GM18511 (cell line): ENCODE measurements around the gene DCLK1.
"Not testable (repeated sequence)": the region's sequence is repeated elsewhere in the genome, so short reads cannot be mapped to it uniquely, and the experiment has no call there.

Source experiments
- ATAC-seq: cut with Tn5 transposase; IDR thresholded peaks from one replicate; pipeline ENCODE4 v1.9.1; 2021; ENCODE audit warnings: mild to moderate bottlenecking, moderate library complexity; ENCODE audit not compliant: unreplicated experiment

The DCLK1 gene

DNA sequence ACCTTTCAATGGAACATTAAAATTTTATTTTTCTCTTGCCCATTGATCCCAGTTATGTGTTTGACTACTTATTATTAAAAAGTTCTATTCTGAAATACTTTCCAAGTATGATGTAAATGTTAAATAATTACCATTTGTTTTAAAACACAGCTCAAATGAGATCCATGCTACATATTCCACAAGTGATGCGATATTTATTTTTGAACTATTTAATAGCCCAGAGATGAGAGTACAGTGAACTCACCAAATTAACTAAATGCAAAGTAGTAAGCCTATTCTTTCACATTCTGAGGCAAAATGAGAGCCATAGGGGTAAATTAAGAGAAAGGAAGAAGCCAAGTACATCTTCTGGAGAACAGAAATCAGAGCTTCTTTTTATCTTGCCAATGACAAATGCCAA lies 1.2 kb upstream of the DCLK1 start:
- no peak for ATAC-seq

- no peak for ATAC-seq
Measured at GRCh38 chr13:36131931-36132297, 732 bp upstream of the DCLK1 start.

GRCh38 chr13:36130552-36131221 lies 495 bp downstream of the DCLK1 start:
- ATAC-seq: no peak

GRCh38 chr13:36130193-36130551 lies 1.0 kb downstream of the DCLK1 start:
- no peak for ATAC-seq

DNA sequence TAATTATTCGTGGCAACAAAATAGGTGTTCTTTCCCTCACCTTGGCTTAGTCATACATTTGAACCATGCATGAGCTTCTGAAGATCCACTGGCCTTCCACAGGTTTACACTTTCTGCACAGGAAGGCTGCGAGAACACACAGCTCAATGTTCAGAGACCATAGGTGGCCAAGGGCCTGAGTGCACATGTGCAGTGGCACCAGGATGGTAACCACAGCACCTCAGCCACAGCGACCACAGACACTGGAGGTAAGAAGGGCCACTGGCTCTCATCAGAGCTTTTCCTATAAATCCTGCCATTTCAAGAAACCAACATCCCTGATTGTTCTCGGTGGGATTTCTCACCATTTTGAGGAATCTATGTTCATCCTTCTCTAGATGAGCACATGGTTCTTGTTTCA lies 1.6 kb downstream of the DCLK1 start:
- ATAC-seq: no peak

- ATAC-seq: no peak
Measured at GRCh38 chr13:36126491-36126890, 4.7 kb downstream of the DCLK1 start.

DNA sequence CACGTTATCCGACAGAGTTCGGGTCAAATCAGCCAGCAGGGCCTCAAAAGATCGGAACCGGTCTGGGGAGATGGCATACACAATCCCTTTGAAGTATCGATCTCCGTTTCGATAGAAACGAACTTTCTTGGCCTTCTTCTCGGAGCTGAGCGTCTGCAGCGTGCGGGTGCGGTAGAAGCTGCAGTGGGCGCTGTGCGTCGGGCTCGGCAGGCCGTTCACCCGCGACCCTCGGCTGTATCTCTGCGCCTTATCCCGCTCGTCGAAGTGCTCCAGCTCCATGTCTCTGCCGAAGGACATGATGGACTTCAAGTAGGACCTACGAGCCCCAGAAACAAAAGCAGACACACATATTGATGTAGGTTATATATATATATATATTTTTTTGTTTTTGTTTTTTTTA lies 5.3 kb downstream of the DCLK1 start:
- no peak for ATAC-seq

DNA sequence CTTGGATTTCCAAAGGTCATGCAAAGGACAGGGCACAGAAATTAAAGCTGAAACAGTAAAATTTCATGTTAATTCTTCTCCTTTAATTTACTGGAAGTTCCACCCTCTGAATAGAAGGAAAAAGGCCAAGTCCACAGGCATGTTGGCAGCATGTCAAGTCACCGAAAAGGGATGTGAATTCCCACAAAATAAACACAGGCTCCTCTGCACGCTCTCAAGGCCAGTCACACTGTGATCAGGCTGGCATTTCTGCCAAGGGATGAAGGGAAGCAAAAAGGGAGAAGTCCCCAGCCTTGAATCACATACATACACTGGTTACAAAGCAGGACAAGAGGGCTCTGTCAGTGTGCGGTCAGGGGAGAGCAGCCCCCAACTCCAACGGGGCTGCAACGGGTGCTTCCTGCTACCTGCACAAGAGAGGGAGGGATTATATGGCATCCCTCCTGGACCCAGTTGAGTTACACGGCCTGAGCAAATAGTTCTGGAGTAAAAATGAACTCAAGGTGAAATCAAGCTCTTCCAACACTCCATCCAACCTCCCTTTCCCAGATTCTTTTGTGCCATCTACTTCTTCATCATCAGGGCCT lies 6.9 kb downstream of the DCLK1 start:
- ATAC-seq: no peak

DNA sequence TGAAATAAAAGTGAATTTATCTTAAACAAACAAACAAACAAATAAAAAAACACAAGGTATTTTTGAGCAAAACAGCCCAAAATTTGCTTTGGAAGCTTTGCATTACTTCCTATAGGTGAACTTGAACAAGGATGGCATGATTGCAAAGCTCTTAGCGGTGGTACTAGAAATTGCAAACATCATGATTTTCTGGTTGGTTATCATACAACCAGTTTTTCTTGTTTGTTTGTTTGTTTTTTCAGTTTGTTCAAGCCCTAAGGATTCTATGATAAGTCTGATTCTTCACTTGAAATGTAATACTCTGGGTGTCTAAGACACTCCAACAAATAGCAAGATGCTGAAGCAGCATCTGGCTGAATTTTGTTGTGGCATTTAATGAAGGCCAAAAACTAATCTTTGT lies 15.9 kb downstream of the DCLK1 start:
- no peak for ATAC-seq

DNA sequence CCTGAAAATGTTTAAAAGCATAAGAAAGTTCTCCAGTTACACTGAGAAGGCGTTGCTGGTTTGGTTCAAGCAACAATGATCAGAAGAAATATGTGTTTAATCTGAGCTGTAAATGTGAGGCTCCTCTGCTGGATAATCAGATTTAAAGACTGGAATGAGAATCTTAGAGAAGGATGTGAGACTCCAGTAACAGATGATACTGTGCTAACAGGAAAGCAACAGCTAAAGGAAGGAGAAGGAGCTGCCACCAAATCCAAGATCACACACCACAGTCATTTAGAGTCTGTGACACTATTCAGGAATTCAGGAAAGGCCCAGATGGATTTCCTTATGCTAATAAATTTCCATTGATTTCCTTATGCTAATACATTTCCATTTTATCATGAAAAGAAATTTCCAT lies 16.9 kb downstream of the DCLK1 start:
- no peak for ATAC-seq

DNA sequence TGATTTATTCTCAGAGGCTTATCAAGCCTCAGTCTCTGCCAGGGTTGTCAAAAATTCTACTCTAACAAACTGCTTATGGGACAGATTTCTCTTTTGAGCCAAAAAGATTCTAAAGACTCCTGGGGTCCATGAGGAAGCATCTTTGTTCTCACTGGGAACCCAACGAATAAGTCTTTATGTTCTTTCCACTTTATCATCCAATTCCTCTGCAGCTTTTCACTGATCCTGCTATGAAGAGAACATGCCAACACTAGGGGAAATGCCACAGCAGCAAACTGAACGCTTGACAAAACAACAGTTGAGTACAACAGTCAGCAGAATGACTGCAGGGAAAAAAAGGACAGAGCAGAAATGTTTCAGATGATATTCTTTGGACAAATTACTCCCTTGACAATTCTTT lies 22.2 kb downstream of the DCLK1 start:
- ATAC-seq: no peak

GRCh38 chr13:36108342-36108741 lies 22.8 kb downstream of the DCLK1 start:
- ATAC-seq: no peak

GRCh38 chr13:36107521-36107920 lies 23.7 kb downstream of the DCLK1 start:
- no peak for ATAC-seq

DNA sequence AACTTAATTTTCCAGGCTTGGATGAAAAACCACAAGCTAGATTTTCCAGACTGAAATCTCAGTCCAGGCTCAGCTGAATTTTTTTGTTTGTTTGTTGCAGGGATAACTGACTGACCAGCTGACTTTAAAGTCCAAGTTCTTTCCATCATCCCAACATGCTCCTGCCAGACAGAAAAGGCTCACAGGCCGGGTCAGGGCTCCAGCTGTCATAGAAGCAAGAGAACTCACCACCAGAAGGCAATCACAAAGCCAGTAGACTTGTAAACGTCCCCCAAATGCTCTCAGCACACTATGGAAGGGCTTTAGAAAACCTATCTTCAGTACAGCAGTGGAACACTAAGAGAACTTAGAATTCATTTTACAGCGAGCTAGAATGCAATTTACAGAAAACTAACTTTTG lies 25.5 kb downstream of the DCLK1 start:
- ATAC-seq: no peak

DNA sequence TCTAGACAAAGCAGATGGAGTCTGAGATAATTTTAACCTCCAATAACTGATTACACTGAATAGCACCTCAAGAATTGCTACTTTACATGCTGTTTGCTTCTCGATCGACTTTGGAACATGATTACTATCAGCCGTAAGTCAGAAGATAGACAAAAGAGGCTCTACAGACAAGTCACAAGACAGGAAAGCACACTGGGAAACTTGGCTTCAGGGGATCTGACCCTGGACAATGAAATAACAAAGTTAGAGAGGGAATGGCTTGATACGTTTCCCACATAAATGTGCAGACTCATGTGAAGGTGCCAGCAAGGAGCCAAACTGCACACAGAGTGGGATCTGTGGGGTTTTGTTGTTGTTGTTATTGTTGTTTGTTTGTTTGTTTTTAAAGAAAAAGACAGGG lies 28.5 kb downstream of the DCLK1 start:
- ATAC-seq: no peak

- not testable (repeated sequence) for ATAC-seq
Measured at GRCh38 chr13:36101907-36102306, 29.3 kb downstream of the DCLK1 start.

GRCh38 chr13:36101157-36101556 lies 30.0 kb downstream of the DCLK1 start:
- no peak for ATAC-seq

- no peak for ATAC-seq
Measured at GRCh38 chr13:36098080-36098479, 33.1 kb downstream of the DCLK1 start.

DNA sequence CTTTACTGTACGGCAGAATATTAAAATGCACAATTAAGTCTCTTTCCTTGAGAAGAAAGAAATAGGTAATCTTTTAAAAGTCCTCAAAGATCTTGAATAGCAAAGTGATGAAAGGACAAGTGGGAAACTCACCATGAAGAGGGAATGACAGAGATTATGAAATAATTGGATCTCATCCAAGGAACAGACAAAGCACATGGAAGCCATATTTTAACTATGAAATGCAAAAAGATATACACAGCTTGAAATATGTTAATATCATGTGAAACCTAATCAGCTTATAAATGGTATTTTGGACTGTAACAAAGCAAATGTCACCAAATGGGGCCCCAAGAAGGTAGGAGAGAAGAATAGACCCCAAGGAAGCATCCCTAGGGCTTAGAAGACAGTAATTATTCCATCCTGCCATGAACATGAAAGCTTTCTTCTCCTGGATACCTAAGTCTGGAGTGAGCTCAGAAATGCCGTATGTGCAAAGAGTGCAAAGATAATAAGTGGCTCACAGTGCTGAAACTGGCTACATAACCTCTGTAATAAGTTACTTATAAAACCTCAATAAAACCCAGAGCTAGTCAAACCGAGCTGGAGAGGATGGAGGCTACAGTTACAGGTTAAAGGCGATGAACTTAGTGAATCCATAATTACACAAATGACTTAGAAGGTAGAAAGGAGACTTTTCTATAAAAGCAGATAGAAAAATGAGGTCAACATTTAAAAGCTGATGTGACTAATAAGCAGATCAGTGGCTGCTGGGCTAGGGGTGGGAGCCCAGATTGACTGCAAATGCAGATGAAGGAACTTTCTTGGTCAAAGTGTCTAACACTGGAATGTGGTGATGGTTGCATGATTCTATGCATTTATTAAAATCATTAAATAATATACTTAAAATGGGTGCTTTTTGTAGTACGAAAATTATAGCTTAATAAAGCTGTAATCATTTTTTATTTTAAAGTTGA lies 34.4 kb downstream of the DCLK1 start:
- no peak for ATAC-seq

- no peak for ATAC-seq
Measured at GRCh38 chr13:36094478-36094877, 36.7 kb downstream of the DCLK1 start.

DNA sequence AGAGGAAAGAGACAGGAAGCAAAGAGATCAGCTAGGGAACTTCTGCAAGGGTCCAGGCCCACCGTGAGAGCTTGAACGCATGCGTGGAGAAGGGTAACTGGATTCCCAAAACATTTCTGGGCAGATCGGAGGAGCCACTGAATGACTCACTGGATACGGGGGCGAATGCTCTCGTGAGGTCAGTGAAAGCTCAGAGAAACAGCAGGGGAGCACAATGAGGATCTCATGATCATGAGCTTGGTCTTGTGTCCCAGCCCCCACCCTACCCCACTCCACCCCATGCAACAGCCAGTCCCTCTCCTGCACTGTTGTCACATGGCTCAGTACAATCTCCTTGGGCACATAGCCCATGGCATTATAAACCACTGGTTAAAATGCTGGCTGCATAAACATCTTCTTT lies 40.6 kb downstream of the DCLK1 start:
- no peak for ATAC-seq

DNA sequence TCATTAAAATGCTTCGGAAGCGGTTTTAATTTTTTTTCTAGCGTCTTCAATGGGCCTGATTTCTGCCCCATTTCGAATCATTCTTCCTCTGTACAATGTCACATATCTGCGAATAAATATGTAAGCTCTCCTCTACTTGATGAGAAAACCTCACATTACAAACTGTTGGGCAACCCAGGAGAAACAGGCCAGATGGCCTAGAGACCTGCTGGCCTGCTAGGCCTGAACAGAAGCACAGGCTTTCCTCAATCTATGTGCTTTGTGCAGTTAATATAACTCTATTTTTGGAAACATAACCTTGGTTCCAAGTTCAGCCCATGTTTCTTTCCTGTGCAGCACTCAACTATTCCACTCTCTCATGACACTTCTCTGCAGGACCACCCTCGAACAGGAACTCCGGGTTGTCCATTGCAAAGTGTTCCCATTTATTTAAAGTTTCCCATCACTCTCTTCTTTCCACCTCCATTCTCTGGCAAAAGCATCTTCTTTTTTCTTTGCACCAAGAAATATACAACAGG lies 42.0 kb downstream of the DCLK1 start:
- no peak for ATAC-seq
